ENCODE results near the gene HIRIP3.

HIRIP3 gene

DNA sequence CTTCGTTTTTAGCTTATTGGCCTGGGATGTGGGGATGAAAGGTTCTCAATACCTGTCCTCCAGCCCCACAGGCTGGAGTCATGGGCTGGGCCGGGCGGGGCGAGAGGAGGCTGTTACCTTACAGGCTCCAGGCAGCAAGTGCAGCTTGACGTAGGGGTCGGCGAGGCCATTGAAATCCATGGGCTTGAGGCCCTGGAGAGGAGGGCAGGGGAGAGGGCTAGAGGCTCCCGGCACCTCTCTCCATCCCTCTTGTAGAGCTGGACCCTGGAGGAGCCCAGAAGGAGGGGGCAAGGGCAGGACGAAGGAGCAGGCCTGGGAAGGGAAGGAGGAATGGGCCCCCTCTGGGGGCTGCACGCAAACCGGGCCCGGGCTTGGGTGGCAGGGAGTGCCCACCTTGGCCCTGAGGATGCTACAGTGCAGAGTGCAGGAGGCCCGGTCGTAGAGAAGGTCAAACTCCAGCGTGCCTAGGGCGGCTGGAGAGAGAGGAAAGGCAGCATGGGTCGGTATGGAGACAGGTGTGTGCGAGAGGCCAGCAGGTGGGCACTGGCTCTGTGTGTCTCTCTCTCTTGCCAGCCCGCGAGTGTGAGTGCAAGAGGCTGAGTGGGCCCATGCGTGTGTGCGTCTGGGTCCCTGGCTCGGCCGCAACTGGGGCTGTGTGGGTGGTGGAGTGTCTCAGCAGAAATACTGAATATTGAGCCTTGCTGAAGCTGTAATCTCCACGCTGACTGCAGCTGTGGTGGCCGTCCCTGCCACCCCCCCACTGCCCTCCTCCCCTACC lies 13.9 kb upstream of the HIRIP3 start:
- H3K9me3 Mint-ChIP-seq = no peaks in the 10 kb centered on the region
- peaks cover 2% of the 10 kb centered on the region for H3K4me1 Mint-ChIP-seq (ENCODE audit: low read depth)
- no peak overlapping the region for H3K27ac Mint-ChIP-seq
- no peak overlapping the region for H3K4me3 Mint-ChIP-seq
- peaks cover 37% of the 10 kb centered on the region for H3K27me3 Mint-ChIP-seq (ENCODE audit: low read depth)
- peaks cover 1% of the 10 kb centered on the region for H3K36me3 Mint-ChIP-seq (ENCODE audit: low read depth)

DNA sequence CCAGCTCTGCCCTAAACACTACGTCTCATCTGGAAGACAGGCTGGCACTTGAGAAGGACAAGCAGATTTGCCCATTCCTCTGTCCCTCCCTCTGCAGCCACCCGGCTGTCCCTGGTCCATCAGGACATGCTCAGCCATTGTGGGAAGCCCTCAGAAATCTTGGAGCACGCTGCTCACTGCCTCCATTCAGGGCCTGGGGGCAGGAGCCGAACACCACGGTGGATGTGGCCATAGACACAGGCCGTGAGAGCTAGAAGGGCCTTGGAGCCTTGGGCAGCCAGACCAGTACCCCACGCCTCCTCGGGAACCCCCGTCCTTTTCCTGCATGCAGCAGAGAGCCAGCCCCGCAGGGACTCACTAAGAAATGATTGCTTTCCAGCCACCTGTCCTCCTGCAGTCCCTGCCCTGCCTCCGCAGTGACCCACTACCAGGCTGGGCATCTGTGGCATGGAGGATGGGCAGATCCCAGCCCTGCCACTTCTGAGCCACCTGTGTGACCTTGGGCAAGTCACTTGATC lies 12.0 kb upstream of the HIRIP3 start:
- no peak overlapping the region for H3K4me3 Mint-ChIP-seq
- H3K27ac Mint-ChIP-seq = no peak overlapping the region
- H3K4me1 Mint-ChIP-seq (ENCODE audit: low read depth) = peaks cover 2% of the 10 kb centered on the region
- H3K9me3 Mint-ChIP-seq = no peaks in the 10 kb centered on the region
- peaks cover 28% of the 10 kb centered on the region for H3K27me3 Mint-ChIP-seq (ENCODE audit: low read depth)
- peaks cover 8% of the 10 kb centered on the region for H3K36me3 Mint-ChIP-seq (ENCODE audit: low read depth)

DNA sequence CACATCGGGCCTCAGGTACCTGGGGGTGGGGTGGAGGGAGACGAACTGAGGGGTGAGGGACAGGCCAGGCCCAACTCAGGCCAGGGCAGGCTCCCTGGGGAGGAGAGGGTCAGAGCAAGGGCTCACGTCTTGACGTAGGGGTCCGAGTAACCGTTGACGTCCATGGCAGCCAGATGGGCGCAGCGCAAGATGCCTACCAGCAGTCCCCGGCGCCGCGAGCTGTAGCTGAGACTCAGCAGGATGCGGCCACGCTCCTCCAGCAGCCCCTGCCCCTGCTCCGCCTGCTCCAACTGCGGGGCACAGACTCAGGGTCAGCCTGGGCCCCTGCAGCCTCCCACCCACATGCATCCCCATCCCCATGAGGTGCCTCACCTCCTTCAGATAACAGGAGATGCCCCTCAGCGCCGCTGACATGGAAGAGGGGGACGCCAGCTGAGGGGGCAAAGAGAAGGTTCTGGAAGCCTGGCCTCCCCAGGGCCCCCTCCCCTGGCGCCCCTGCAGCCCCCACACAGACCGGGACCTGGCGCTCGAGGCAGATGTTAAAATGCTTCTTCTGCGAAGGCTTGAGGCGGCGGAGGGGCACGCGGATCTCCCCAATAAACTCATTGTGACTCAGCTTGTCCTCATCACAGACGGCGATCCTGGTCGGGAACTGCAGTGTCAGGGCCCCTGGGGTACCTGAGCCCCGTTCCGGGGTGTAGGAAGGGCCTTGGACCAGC lies 11.4 kb upstream of the HIRIP3 start:
- H3K27ac Mint-ChIP-seq = no peak overlapping the region
- no peaks in the 10 kb centered on the region for H3K9me3 Mint-ChIP-seq
- no peak overlapping the region for H3K4me3 Mint-ChIP-seq
- H3K4me1 Mint-ChIP-seq (ENCODE audit: low read depth) = peaks cover under 1% of the 10 kb centered on the region
- H3K27me3 Mint-ChIP-seq (ENCODE audit: low read depth) = peaks cover 22% of the 10 kb centered on the region
- peaks cover 13% of the 10 kb centered on the region for H3K36me3 Mint-ChIP-seq (ENCODE audit: low read depth)

DNA sequence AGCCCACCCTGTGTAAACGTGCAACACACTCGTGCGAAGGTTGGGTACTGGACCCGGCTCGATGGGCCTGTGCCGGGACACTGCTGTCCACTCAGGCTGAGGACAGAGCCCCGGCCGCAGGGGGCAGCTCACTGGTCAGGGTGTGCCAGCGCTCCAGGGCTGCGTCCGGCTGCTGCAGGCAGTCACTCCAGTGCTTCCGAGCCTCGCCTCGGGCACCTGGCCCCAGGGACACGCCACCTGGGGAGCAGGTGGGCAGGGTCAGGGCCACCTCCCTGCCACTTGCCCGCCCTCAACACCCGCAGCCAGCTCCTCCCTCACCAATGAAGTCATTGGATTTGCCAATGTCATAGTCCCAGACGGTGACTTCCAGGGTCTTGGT lies 10.7 kb upstream of the HIRIP3 start:
- peaks cover 13% of the 10 kb centered on the region for H3K36me3 Mint-ChIP-seq (ENCODE audit: low read depth)
- H3K27me3 Mint-ChIP-seq (ENCODE audit: low read depth) = peaks cover 18% of the 10 kb centered on the region
- H3K27ac Mint-ChIP-seq = no peak overlapping the region
- H3K4me1 Mint-ChIP-seq (ENCODE audit: low read depth) = no peaks in the 10 kb centered on the region
- H3K9me3 Mint-ChIP-seq = no peaks in the 10 kb centered on the region
- no peak overlapping the region for H3K4me3 Mint-ChIP-seq

DNA sequence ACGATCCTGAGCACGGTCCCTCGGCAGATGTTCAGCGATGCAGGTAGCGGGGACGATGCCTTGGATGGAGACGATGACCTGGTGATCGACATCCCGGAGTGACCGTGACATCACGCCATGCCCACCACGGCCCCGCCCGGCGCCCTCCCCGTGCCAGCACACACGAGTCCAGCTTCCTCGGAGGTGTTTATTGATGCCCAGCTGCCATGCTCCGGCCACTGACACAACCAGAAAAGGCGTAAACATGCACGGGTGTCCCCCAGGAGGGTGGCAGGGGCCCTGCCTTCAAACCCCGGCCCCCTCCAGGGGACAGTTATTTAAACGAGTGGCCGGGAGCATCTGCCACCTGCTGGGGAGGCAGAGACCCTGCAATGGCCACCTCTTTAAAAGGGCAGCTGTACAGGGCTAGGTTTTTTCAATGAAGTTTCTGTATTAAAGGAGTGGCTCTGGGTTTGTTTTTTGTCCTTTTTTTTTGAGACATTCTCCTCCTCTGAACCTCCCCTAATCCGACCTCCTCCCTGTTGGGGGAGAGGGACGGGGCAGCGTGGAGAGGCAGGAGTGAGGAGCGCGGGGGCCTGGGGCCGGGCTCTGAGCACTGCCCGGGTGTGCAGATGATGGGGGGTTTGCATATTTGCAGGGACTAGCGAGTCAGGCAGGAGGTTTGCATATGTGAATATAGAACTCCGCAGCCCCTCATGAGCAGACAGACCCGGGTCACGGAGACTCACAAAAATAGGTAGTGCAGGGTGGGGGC lies 10.1 kb upstream of the HIRIP3 start:
- no peaks in the 10 kb centered on the region for H3K9me3 Mint-ChIP-seq
- no peak overlapping the region for H3K4me3 Mint-ChIP-seq
- H3K27me3 Mint-ChIP-seq (ENCODE audit: low read depth) = peaks cover 17% of the 10 kb centered on the region
- H3K27ac Mint-ChIP-seq = no peak overlapping the region
- no peaks in the 10 kb centered on the region for H3K4me1 Mint-ChIP-seq (ENCODE audit: low read depth)
- peaks cover 13% of the 10 kb centered on the region for H3K36me3 Mint-ChIP-seq (ENCODE audit: low read depth)

DNA sequence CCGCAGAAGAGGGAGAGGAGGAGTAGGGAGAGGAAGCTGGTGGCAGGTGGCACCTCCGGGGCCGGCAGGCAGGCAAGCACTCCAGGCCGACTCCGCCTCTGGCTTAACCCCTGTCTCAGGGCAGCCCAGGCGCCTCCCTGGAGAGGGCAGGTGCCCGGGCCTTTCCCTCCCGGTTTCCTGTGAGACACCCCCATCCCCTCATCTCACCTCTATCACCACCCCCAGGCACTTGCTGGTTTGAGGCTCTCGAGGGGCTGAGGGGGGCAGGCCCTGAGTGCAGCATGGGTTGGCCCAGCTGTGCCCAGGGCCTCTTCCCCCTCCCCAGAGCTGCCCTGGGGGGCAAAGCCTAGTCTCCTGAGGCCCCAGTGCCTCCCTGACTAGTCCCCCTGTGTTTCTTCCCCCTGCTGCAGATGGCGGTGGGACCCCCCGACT lies 9.4 kb upstream of the HIRIP3 start:
- Mint-ChIP-seq H3K36me3 (ENCODE audit: low read depth) (peaks cover 13% of the 10 kb centered on the region), H3K4me3 (no peak overlapping the region), H3K27ac (no peak overlapping the region), H3K4me1 (ENCODE audit: low read depth) (no peaks in the 10 kb centered on the region), H3K27me3 (ENCODE audit: low read depth) (peaks cover 11% of the 10 kb centered on the region), H3K9me3 (no peaks in the 10 kb centered on the region)

DNA sequence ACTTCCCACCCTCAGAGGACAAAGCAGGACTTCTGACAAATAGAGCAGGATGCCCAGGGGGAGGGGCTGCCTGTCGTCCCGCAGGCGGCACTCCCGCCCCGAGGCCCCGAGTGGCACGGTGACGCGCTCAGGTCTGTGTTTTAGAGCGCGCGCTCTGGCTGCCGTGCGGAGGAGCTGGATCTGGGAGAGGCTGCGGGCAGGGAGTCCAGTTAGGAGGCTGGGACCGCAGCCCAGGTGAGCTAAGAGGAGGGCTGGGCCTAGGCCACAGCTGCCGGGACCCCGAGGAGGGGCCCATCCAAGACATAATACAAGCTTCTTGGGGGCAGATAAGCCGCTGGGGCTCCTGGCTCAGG lies 9.0 kb upstream of the HIRIP3 start:
- H3K36me3 Mint-ChIP-seq (ENCODE audit: low read depth) = peaks cover 13% of the 10 kb centered on the region
- H3K27ac Mint-ChIP-seq = no peak overlapping the region
- H3K4me1 Mint-ChIP-seq (ENCODE audit: low read depth) = peaks cover 4% of the 10 kb centered on the region
- peaks cover 8% of the 10 kb centered on the region for H3K27me3 Mint-ChIP-seq (ENCODE audit: low read depth)
- H3K4me3 Mint-ChIP-seq = no peak overlapping the region
- H3K9me3 Mint-ChIP-seq = no peaks in the 10 kb centered on the region

DNA sequence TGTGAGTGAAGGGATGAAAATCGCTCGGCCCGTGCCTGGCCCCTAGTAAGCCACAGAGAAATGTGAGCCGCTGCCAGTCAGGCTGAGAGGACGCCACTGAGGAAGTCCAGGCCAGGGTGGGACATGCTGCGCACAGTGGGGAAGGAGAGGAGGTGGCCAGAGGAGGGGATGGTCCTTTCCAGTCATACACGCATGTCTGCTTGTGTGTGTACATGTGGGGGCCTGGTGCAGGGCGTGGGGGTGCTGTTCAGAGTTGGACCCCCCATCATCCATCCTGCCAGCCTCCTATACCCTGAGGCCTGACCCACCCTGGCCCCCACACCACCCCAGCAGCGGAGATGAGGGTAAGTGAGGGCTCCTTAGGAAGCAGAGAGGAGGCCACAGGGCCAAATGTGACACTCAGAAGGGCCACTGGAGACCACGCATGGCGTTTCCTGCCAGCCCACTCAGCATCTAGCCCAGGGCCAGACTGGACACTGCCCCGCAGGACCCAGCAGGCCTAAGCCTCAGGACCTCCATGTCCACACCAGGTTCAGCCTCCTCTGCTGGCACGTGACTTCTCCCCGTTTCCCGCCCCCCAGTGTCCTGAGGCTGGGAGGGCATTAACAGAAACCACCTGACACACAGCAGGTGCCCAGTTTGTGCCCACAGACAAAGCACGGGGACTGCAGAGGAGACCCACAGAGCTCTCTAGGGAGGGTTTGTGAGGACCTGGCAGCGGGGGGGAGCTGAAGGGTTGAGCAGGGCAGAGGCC lies 8.4 kb upstream of the HIRIP3 start:
- no peaks in the 10 kb centered on the region for H3K9me3 Mint-ChIP-seq
- peaks cover 6% of the 10 kb centered on the region for H3K4me1 Mint-ChIP-seq (ENCODE audit: low read depth)
- no peak overlapping the region for H3K27ac Mint-ChIP-seq
- peaks cover 19% of the 10 kb centered on the region for H3K36me3 Mint-ChIP-seq (ENCODE audit: low read depth)
- peaks cover 3% of the 10 kb centered on the region for H3K27me3 Mint-ChIP-seq (ENCODE audit: low read depth)
- no peak overlapping the region for H3K4me3 Mint-ChIP-seq

DNA sequence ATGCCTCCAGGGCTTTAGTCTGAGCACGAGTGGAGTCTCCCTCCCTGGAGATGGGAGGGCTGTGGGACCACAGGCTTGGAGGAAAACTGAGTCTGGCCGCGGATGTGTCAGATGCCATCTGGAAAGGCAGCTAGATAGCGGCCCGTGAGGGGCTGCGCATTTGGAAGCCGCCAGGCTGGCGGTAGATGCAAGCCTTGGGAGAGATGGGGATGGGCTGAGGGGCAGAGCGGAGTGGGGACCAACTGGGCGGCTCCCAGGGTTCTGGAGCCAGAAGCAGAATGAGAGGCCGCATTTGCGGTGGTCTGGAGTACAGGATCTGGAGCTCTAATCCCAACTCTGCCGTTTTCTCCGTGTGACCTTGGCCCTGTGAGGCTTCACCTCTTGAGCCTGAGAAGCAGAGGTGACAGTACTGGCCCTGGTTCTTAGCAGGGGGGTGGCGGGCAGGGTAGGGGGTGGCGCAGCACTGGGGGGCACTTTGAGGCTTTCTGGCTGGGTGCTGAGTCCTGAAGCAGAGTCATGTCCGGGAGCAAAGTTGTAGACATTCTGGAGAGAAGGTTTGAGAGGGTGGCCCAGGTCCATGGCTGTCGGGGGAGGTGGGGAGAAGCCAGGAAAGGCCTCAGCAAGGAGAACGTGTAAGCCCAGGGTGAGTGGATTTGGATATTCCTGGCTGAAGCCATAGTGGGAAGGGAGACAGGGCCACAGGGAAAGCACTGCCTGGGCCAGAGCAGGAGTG lies 7.4 kb upstream of the HIRIP3 start:
- Mint-ChIP-seq H3K9me3 (no peaks in the 10 kb centered on the region), H3K4me1 (ENCODE audit: low read depth) (peaks cover 11% of the 10 kb centered on the region), H3K27me3 (ENCODE audit: low read depth) (no peaks in the 10 kb centered on the region), H3K4me3 (no peak overlapping the region), H3K27ac (peak overlapping the region; percentile 13), H3K36me3 (ENCODE audit: low read depth) (peaks cover 19% of the 10 kb centered on the region)

DNA sequence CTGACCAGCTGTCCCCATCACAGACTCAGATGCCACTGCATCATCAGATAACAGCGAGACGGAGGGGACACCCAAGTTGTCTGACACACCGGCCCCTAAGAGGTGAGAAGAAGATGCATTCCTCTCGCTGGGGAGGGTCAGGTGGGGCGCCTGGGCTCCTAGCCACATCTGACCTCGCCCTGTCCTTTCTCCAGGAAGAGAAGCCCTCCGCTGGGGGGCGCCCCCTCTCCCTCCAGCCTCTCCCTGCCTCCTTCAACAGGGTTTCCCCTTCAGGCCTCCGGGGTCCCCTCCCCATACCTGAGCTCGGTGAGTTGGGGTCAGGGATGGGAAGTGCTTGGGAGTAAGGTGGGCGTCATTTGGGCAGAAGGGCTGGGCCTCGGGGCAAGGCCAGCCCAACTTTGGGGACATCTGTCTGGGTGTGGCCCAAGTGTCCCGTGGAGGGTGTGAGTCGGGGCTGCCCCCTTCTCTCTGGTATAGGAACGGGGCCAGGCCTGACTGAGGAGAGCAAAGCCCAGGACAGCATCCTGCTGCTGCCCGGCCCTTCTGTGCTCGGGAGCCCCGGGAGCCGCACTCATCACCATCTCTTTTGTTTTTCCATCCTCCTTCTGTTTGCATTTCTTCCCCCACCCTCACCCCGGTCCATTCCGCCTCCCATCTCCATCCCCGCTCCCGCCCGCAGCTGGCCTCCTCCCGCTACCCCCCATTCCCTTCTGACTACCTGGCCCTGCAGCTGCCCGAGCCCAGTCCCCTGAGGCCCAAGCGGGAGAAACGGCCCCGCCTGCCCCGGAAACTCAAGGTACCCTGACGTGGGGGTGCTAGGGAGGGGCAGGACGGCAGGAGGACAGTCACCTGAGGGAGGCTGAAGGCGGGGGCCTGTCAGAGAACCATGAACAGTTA lies 5.6 kb upstream of the HIRIP3 start:
- Mint-ChIP-seq H3K27ac (no peak overlapping the region), H3K4me3 (no peak overlapping the region), H3K9me3 (no peaks in the 10 kb centered on the region), H3K36me3 (ENCODE audit: low read depth) (peaks cover 26% of the 10 kb centered on the region), H3K27me3 (ENCODE audit: low read depth) (no peaks in the 10 kb centered on the region), H3K4me1 (ENCODE audit: low read depth) (peaks cover 16% of the 10 kb centered on the region)

DNA sequence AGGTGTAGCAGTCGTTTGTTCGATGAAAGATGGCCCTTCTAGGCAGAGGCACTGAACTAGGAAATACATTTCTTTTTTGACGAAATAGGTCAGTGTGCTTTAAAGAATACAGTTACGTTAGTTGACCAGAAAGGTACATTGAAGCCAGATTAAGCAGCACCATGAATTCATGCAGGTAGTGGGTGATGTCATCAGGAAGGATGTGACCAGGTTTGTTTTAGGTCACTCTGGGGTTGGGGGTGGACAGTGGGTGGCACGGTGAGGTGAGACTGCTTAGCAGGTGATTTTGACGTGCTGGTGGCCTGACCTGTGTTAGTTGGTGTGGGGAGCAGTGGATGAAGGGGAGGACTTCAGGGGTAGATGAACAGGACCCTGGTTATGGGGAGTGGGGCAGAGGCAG lies 4.2 kb upstream of the HIRIP3 start:
- H3K27me3 Mint-ChIP-seq (ENCODE audit: low read depth) = no peaks in the 10 kb centered on the region
- no peaks in the 10 kb centered on the region for H3K9me3 Mint-ChIP-seq
- H3K36me3 Mint-ChIP-seq (ENCODE audit: low read depth) = peaks cover 26% of the 10 kb centered on the region
- H3K4me1 Mint-ChIP-seq (ENCODE audit: low read depth) = peaks cover 20% of the 10 kb centered on the region
- H3K27ac Mint-ChIP-seq = no peak overlapping the region
- no peak overlapping the region for H3K4me3 Mint-ChIP-seq

DNA sequence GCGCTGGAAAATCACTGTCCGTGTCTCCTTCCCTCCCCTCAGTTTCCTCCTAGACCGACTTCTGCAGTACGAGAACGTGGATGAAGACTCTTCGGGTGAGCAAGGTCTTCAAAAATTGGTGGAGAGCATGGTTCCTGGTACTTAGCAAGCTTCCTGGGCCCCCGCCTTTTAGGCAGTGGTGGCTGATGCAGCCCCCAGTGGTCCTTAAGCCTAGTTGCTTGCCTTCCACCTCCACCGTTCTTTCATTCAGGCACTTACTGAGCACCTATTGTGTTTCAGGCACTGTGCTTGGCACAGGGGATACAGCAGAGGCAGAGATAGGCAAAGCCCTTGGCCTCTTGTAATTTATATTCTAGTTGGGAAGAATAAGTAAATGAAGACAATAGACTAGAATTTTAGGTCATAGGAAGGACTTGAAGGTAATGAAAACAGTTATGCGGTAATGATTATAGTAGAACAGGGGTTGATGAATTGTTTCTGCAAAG lies 1.4 kb upstream of the HIRIP3 start:
- Mint-ChIP-seq H3K4me1 (ENCODE audit: low read depth) (peaks cover 29% of the 10 kb centered on the region), H3K27ac (peak overlapping the region; percentile 98), H3K9me3 (no peaks in the 10 kb centered on the region), H3K27me3 (ENCODE audit: low read depth) (no peaks in the 10 kb centered on the region), H3K36me3 (ENCODE audit: low read depth) (peaks cover 26% of the 10 kb centered on the region), H3K4me3 (peak overlapping the region; percentile 99)

All from T-helper 1 cell treated with Interleukin-12 subunit alpha and Interleukin-12 subunit beta and Interleukin-4 antibody, amounts not matched to agents 30 μg/mL and 1 μg/mL, for 36 hours (primary cell).